GM23338 (cell line): ENCODE results near the gene DYTN. TPM values are rescaled to one million over a fixed set of nuclear protein-coding genes. Genes with fewer than 3 reads are reported as not detected.

Experiments
- ATAC-seq: fragments of 200-7000 bp; cut with Tn5 transposase; 3 replicates; pipeline ENCODE4 v1.9.1; 2020
- DNase-seq: peaks from one replicate; pipeline ENCODE4 v3.0.0-alpha.2; 2015; ENCODE audit warnings: low spot score
- H2AFZ ChIP-seq: fragments of 200-600 bp; sonication (generic); 2 replicates; pipeline ENCODE4 v1.8.0; 2016; ENCODE audit warnings: antibody characterized with exemption, mild to moderate bottlenecking, moderate library complexity
- H3F3A ChIP-seq: fragments of 200-600 bp; sonication (generic); replicated peaks from 2 replicates; pipeline ENCODE4 v1.8.0; 2017; ENCODE audit warnings: antibody characterized with exemption, mixed run types, low read depth
- H3K27ac ChIP-seq: fragments of 200-600 bp; sonication (generic); 2 replicates; pipeline ENCODE4 v1.6.1; 2016; ENCODE audit warnings: low read depth
- H3K27me3 ChIP-seq: fragments of 200-600 bp; sonication (generic); 2 replicates; pipeline ENCODE4 v1.8.0; 2016; ENCODE audit warnings: mild to moderate bottlenecking, mixed run types, moderate library complexity; ENCODE audit not compliant: insufficient read depth
- H3K36me3 ChIP-seq: fragments of 200-600 bp; sonication (generic); 2 replicates; pipeline ENCODE4 v1.8.0; 2016; ENCODE audit warnings: mild to moderate bottlenecking; ENCODE audit not compliant: insufficient read depth
- H3K4me1 ChIP-seq: fragments of 200-600 bp; sonication (generic); 2 replicates; pipeline ENCODE4 v1.8.0; 2016; ENCODE audit warnings: mild to moderate bottlenecking, moderate library complexity; ENCODE audit not compliant: insufficient read depth
- H3K4me2 ChIP-seq: fragments of 200-600 bp; sonication (generic); 2 replicates; pipeline ENCODE4 v1.7.1; 2017; ENCODE audit warnings: mixed run types
- H3K4me3 ChIP-seq: fragments of 200-600 bp; sonication (generic); 2 replicates; pipeline ENCODE4 v1.6.1; 2016; ENCODE audit warnings: mixed run types
- H3K79me2 ChIP-seq: fragments of 200-600 bp; sonication (generic); replicated peaks from 2 replicates; pipeline ENCODE4 v1.8.0; 2017; ENCODE audit warnings: mild to moderate bottlenecking; ENCODE audit not compliant: insufficient read depth
- H3K9me2 ChIP-seq: fragments of 200-600 bp; sonication (generic); 2 replicates; pipeline ENCODE4 v1.8.0; 2017; ENCODE audit not compliant: insufficient read depth
- H4K20me1 ChIP-seq: fragments of 200-600 bp; sonication (generic); replicated peaks from 2 replicates; pipeline ENCODE4 v1.8.0; 2017; ENCODE audit warnings: mild to moderate bottlenecking; ENCODE audit not compliant: insufficient read depth
- H3K27ac Mint-ChIP-seq: 2 replicates; pipeline ENCODE4 v1.8.0; 2020; ENCODE audit warnings: inconsistent platforms, mild to moderate bottlenecking, moderate library complexity, mixed read lengths
- H3K27me3 Mint-ChIP-seq: 3 replicates; pipeline ENCODE4 v1.8.0; 2022; ENCODE audit warnings: low read depth, mild to moderate bottlenecking, moderate library complexity, mixed read lengths, inconsistent platforms; ENCODE audit not compliant: insufficient read depth, poor library complexity
- H3K36me3 Mint-ChIP-seq: 3 replicates; pipeline ENCODE4 v1.8.0; 2021; ENCODE audit warnings: low read depth, mild to moderate bottlenecking, inconsistent platforms, moderate library complexity, mixed read lengths
- H3K4me1 Mint-ChIP-seq: 3 replicates; pipeline ENCODE4 v1.8.0; 2020; ENCODE audit warnings: mild to moderate bottlenecking, inconsistent platforms, mixed read lengths
- H3K4me3 Mint-ChIP-seq: 3 replicates; pipeline ENCODE4 v1.8.0; 2021; ENCODE audit warnings: moderate library complexity, mild to moderate bottlenecking, inconsistent platforms, mixed read lengths
- H3K9me3 Mint-ChIP-seq: 3 replicates; pipeline ENCODE4 v1.8.0; 2020; ENCODE audit warnings: moderate library complexity, mild to moderate bottlenecking, inconsistent platforms, mixed read lengths
- CREB1 ChIP-seq: fragments of 250-450 bp; sonication (Bioruptor Pico); IDR thresholded peaks from 2 replicates; pipeline ENCODE4 v1.5.0; 2020; ENCODE audit warnings: low read depth, mild to moderate bottlenecking, moderate library complexity
- EZH2phosphoT487 ChIP-seq: fragments of 200-600 bp; sonication (generic); IDR thresholded peaks from one replicate; pipeline ENCODE4 v1.8.1; 2018; ENCODE audit warnings: antibody characterized with exemption; ENCODE audit not compliant: unreplicated experiment
- polyA plus RNA-seq: library from polyadenylated mRNA; unstranded; fragments of >200 nt; fragmentation: Nextera tagmentation; extraction: Ambion mirVana; gene quantifications from 2 replicates; pipeline ENCODE4 v1.2.1, GENCODE V29; 2016
- total RNA-seq: library from RNA; depleted of rRNA; stranded (reverse); fragments of >200 nt; shearing (Covaris generic); gene quantifications from 2 replicates; pipeline ENCODE4 v1.2.3, GENCODE V29; 2014
- TF ChIP-seq, protein P1 (sequence below), 2 experiments: fragments of 200-600 bp in 1 of 2; sonication (generic) in 1 of 2; conservative IDR thresholded peaks; 2 replicates each; pipeline versions ENCODE4 v1.5.1 to v1.6.1; 2016 to 2017; ENCODE audit warnings: antibody characterized with exemption in 2 of 2, low read depth in 2 of 2, mild to moderate bottlenecking in 2 of 2, moderate library complexity in 1 of 2
- TF ChIP-seq, protein P2 (sequence below): fragments of 250-450 bp; sonication (Bioruptor Pico); IDR thresholded peaks from 2 replicates; pipeline ENCODE4 v1.5.0; 2020; ENCODE audit warnings: mild to moderate bottlenecking, moderate library complexity

Gene DYTN
- total and polyA plus RNA-seq, 2 experiments from 2014 or later = not detected

DNA sequence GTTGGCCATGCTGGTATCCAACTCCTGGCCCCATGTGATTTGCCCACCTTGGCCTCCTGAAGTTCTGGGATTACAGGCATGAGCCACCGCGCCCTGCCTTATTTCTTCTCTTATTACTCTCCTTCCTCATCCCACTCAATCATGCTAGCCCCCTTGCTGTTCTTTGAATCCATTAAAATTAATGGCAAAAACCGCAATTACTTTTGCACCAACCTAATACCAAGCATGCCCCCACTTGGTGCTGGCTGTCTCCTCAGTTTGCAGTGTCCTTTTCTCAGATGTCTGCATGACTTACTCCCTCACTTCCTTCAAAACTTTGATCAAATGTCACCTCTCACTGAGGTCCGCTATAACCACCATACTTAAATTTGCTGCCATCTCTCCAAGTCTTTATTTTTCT lies 34.6 kb downstream of the DYTN start:
- no peak for TF ChIP-seq CREB1 (CRISPR knock-in tag)
- TF ChIP-seq, protein P1, sequence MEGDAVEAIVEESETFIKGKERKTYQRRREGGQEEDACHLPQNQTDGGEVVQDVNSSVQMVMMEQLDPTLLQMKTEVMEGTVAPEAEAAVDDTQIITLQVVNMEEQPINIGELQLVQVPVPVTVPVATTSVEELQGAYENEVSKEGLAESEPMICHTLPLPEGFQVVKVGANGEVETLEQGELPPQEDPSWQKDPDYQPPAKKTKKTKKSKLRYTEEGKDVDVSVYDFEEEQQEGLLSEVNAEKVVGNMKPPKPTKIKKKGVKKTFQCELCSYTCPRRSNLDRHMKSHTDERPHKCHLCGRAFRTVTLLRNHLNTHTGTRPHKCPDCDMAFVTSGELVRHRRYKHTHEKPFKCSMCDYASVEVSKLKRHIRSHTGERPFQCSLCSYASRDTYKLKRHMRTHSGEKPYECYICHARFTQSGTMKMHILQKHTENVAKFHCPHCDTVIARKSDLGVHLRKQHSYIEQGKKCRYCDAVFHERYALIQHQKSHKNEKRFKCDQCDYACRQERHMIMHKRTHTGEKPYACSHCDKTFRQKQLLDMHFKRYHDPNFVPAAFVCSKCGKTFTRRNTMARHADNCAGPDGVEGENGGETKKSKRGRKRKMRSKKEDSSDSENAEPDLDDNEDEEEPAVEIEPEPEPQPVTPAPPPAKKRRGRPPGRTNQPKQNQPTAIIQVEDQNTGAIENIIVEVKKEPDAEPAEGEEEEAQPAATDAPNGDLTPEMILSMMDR (conservative IDR thresholded peaks at IDR 0.05; ENCODE audit: low read depth in 2 of 2) = no peak
- TF ChIP-seq, protein P2, sequence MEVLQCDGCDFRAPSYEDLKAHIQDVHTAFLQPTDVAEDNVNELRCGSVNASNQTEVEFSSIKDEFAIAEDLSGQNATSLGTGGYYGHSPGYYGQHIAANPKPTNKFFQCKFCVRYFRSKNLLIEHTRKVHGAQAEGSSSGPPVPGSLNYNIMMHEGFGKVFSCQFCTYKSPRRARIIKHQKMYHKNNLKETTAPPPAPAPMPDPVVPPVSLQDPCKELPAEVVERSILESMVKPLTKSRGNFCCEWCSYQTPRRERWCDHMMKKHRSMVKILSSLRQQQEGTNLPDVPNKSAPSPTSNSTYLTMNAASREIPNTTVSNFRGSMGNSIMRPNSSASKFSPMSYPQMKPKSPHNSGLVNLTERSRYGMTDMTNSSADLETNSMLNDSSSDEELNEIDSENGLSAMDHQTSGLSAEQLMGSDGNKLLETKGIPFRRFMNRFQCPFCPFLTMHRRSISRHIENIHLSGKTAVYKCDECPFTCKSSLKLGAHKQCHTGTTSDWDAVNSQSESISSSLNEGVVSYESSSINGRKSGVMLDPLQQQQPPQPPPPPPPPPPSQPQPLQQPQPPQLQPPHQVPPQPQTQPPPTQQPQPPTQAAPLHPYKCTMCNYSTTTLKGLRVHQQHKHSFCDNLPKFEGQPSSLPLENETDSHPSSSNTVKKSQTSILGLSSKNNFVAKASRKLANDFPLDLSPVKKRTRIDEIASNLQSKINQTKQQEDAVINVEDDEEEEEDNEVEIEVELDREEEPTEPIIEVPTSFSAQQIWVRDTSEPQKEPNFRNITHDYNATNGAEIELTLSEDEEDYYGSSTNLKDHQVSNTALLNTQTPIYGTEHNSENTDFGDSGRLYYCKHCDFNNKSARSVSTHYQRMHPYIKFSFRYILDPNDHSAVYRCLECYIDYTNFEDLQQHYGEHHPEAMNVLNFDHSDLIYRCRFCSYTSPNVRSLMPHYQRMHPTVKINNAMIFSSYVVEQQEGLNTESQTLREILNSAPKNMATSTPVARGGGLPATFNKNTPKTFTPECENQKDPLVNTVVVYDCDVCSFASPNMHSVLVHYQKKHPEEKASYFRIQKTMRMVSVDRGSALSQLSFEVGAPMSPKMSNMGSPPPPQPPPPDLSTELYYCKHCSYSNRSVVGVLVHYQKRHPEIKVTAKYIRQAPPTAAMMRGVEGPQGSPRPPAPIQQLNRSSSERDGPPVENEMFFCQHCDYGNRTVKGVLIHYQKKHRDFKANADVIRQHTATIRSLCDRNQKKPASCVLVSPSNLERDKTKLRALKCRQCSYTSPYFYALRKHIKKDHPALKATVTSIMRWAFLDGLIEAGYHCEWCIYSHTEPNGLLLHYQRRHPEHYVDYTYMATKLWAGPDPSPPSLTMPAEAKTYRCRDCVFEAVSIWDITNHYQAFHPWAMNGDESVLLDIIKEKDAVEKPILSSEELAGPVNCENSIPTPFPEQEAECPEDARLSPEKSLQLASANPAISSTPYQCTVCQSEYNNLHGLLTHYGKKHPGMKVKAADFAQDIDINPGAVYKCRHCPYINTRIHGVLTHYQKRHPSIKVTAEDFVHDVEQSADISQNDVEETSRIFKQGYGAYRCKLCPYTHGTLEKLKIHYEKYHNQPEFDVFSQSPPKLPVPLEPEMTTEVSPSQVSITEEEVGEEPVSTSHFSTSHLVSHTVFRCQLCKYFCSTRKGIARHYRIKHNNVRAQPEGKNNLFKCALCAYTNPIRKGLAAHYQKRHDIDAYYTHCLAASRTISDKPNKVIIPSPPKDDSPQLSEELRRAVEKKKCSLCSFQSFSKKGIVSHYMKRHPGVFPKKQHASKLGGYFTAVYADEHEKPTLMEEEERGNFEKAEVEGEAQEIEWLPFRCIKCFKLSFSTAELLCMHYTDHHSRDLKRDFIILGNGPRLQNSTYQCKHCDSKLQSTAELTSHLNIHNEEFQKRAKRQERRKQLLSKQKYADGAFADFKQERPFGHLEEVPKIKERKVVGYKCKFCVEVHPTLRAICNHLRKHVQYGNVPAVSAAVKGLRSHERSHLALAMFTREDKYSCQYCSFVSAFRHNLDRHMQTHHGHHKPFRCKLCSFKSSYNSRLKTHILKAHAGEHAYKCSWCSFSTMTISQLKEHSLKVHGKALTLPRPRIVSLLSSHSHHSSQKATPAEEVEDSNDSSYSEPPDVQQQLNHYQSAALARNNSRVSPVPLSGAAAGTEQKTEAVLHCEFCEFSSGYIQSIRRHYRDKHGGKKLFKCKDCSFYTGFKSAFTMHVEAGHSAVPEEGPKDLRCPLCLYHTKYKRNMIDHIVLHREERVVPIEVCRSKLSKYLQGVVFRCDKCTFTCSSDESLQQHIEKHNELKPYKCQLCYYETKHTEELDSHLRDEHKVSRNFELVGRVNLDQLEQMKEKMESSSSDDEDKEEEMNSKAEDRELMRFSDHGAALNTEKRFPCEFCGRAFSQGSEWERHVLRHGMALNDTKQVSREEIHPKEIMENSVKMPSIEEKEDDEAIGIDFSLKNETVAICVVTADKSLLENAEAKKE (CRISPR knock-in tag) = no peak
- no peak for TF ChIP-seq EZH2phosphoT487
- no peaks in the 10 kb centered on the region for H3K4me1 Mint-ChIP-seq
- no peak overlapping the region for H3K27ac Mint-ChIP-seq
- H3K9me2 ChIP-seq = no peaks in the 10 kb centered on the region
- ATAC-seq (no peak), DNase-seq (no peak)
- no peaks in the 10 kb centered on the region for H3K4me1 ChIP-seq
- no peaks in the 10 kb centered on the region for H3F3A ChIP-seq
- H3K9me3 Mint-ChIP-seq = no peaks in the 10 kb centered on the region; the same call in 2 of the 3 replicates
- H4K20me1 ChIP-seq = no peaks in the 10 kb centered on the region
- no peaks in the 10 kb centered on the region for H3K36me3 Mint-ChIP-seq
- H3K4me3 Mint-ChIP-seq = no peak overlapping the region
- no peak overlapping the region for H3K4me3 ChIP-seq
- H3K27me3 Mint-ChIP-seq = peaks cover 2% of the 10 kb centered on the region
- no peaks in the 10 kb centered on the region for H3K79me2 ChIP-seq
- no peak overlapping the region for H3K4me2 ChIP-seq
- H3K27ac ChIP-seq = no peak overlapping the region
- H3K27me3 ChIP-seq = no peaks in the 10 kb centered on the region
- no peaks in the 10 kb centered on the region for H3K36me3 ChIP-seq
- no peak overlapping the region for H2AFZ ChIP-seq
